Measurements from ENCODE around the gene ADH1B. TPM values are rescaled to one million over a fixed set of nuclear protein-coding genes. Genes with fewer than 3 reads are reported as not detected.

ADH1B gene
- polyA plus RNA-seq, 1 experiment = 0.04 TPM

DNA sequence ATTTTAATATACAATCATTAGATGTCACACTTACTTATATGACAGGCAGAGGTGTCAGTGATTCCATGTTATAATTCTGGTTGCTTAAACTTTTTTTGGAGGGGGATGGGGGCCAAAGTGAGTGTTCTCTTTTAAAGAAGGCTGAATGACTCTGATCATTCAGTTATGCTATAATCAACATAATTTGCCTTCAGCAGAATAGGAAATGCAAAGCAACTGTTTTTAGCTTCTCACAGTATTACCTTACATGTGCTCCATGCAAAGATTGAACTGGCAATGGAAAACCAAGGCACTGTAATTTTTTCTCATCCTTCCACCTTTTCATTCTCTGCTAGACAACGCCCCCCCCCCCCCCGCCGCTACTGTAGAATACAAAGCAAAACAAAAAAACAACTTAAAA lies 18.0 kb upstream of the ADH1B start:
- Histone ChIP-seq H3K4me3 (ENCODE audit: low read depth, low read length) (no peak overlapping the region), H3K27me3 (ENCODE audit: control insufficient read depth, insufficient read depth, low read length) (no peaks in the 10 kb centered on the region), H3K36me3 (ENCODE audit: control insufficient read depth, insufficient read depth, low read length) (no peaks in the 10 kb centered on the region)
- TF ChIP-seq, protein P1, sequence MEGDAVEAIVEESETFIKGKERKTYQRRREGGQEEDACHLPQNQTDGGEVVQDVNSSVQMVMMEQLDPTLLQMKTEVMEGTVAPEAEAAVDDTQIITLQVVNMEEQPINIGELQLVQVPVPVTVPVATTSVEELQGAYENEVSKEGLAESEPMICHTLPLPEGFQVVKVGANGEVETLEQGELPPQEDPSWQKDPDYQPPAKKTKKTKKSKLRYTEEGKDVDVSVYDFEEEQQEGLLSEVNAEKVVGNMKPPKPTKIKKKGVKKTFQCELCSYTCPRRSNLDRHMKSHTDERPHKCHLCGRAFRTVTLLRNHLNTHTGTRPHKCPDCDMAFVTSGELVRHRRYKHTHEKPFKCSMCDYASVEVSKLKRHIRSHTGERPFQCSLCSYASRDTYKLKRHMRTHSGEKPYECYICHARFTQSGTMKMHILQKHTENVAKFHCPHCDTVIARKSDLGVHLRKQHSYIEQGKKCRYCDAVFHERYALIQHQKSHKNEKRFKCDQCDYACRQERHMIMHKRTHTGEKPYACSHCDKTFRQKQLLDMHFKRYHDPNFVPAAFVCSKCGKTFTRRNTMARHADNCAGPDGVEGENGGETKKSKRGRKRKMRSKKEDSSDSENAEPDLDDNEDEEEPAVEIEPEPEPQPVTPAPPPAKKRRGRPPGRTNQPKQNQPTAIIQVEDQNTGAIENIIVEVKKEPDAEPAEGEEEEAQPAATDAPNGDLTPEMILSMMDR (IDR thresholded peaks at IDR 0.05; ENCODE audit: insufficient read depth, low read depth, low read length) = no peak
- DNase-seq (ENCODE audit: low read depth) = no peak
- ChIA-PET POLR2A (no interaction called here), CTCF (interaction anchor here (1.1 kb wide), 1 partner anchor 13 kb away, joined by 3 read pairs; no protein-coding TSS in a partner anchor)

DNA sequence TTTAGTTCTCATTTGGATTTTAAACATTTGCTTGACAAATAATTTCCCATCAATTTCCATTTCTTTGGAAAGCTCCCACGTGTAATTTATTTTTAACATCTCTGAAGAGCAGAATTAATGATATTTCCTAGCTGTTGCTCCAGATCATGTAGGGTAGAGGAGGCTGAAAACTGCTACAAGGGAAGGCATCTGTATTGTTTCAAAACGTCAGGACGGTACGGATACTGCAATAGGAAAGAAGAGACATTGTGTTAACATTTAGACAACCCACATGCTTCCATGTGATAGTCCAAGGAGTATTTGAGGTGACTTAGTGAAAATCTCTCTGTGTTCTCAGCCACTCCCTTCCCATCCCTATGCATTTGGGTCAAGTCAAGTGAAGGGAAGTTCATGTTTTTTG lies 15.4 kb upstream of the ADH1B start:
- TF ChIP-seq, protein P1 (IDR thresholded peaks at IDR 0.05; ENCODE audit: insufficient read depth, low read depth, low read length) = no peak
- Histone ChIP-seq H3K27me3 (ENCODE audit: control insufficient read depth, insufficient read depth, low read length) (no peaks in the 10 kb centered on the region), H3K36me3 (ENCODE audit: control insufficient read depth, insufficient read depth, low read length) (no peaks in the 10 kb centered on the region), H3K4me3 (ENCODE audit: low read depth, low read length) (no peak overlapping the region)
- POLR2A ChIA-PET = no interaction called here
- DNase-seq (ENCODE audit: low read depth) = no peak
- CTCF ChIA-PET = no interaction called here

DNA sequence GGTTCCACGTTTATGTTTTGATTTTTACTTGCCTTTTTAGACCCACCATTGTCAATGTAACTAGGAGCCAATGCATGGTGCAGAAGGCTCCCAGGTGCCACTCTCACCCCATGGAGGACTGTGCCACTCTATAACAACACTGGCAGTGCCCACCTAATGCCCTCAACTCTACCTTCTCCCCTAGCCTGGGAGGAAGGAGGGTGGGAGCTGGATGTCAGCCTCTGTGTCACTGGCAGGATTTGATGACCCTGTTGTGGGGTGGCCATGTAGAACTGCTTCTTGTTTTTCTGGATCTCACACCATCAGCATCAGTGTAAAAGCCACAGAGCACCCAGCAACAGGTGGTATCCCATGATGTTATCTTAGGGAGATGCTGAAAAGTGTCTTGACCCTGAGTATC lies 13.7 kb upstream of the ADH1B start:
- ChIA-PET CTCF (no interaction called here), POLR2A (no interaction called here)
- H3K27me3 ChIP-seq (ENCODE audit: control insufficient read depth, insufficient read depth, low read length) = no peaks in the 10 kb centered on the region
- no peak overlapping the region for H3K4me3 ChIP-seq (ENCODE audit: low read depth, low read length)
- no peak for DNase-seq (ENCODE audit: low read depth)
- no peaks in the 10 kb centered on the region for H3K36me3 ChIP-seq (ENCODE audit: control insufficient read depth, insufficient read depth, low read length)
- TF ChIP-seq, protein P1 (IDR thresholded peaks at IDR 0.05; ENCODE audit: insufficient read depth, low read depth, low read length) = no peak

DNA sequence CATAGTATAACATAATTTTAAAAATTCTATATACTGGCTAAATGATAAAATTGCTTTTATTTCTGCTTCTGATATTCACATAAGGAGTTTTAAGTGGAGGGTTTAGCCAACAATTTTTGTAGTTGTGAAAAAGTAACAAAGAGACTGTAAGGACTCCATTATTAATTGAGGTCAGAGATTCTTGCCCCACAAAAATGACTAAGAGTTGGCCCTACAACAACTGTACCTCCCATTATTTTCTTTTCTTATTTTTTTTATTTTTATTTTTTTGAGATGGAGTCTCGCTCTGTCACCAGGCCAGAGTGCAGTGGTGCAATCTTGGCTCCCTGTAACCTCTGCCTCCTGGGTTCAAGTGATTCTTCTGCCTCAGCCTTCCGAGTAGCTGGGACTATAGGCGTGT lies 9.4 kb upstream of the ADH1B start:
- ChIA-PET POLR2A (no interaction called here), CTCF (interaction anchor here (0.7 to 0.9 kb wide), 2 partner anchors 75 to 140 kb away, joined by 3 read pairs; no protein-coding TSS in a partner anchor)
- no peak overlapping the region for H3K4me3 ChIP-seq (ENCODE audit: low read depth, low read length)
- no peaks in the 10 kb centered on the region for H3K36me3 ChIP-seq (ENCODE audit: control insufficient read depth, insufficient read depth, low read length)
- H3K27me3 ChIP-seq (ENCODE audit: control insufficient read depth, insufficient read depth, low read length) = no peaks in the 10 kb centered on the region
- no peak for DNase-seq (ENCODE audit: low read depth)
- TF ChIP-seq, protein P1 (IDR thresholded peaks at IDR 0.05; ENCODE audit: insufficient read depth, low read depth, low read length) = no peak

DNA sequence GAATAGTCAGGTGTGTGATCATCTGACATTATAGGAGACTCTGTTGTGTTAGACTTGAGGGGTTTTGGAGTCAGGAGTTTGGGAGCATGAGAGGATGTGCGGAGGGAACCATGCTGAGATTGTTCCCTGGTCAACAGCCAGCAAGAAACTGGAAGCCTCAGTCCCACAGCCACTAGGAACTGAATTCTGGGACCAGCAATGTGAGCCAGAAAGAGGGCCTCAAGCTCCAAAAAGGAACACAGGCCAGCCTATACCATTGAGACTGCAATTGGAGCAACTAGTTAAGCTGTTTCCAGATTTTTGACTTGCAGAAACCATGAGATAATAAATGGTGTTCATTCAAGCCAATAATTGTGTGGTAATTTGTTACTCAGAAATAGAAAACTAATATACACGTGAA lies 8.7 kb upstream of the ADH1B start:
- CTCF ChIA-PET = interaction anchor here (0.9 kb wide), 1 partner anchor 76 kb away, joined by 3 read pairs; no protein-coding TSS in a partner anchor
- POLR2A ChIA-PET = no interaction called here
- Histone ChIP-seq H3K4me3 (ENCODE audit: low read depth, low read length) (no peak overlapping the region), H3K36me3 (ENCODE audit: control insufficient read depth, insufficient read depth, low read length) (no peaks in the 10 kb centered on the region), H3K27me3 (ENCODE audit: control insufficient read depth, insufficient read depth, low read length) (no peaks in the 10 kb centered on the region)
- TF ChIP-seq, protein P1 (IDR thresholded peaks at IDR 0.05; ENCODE audit: insufficient read depth, low read depth, low read length) = no peak
- no peak for DNase-seq (ENCODE audit: low read depth)

Measured in BJ (cell line).